ENCODE data around the gene ACTN2.

ACTN2 gene

GRCh38 chr1:236794585-236795034 is 108.3 kb downstream of the ACTN2 start:
- no peak for TF ChIP-seq CTCF (IDR thresholded peaks at IDR 0.05; ENCODE audit: extremely low read depth, missing control alignments)

GRCh38 chr1:236795035-236795756 is 108.9 kb downstream of the ACTN2 start, which contains the start of gene MTR:
MTR (plus strand) TSS chr1:236795292; CDS start chr1:236795704, 412 bp downstream.
- no peak for TF ChIP-seq CTCF (IDR thresholded peaks at IDR 0.05; ENCODE audit: extremely low read depth, missing control alignments)
- peak; percentile 98 for DNase-seq (ENCODE audit: low spot score)

More at GRCh38 chr1:236794585-236795034, 108.3 kb downstream of the ACTN2 start:
- DNase-seq (ENCODE audit: low spot score): no peak

GRCh38 chr1:236795757-236796667 is 109.7 kb downstream of the ACTN2 start:
- peak; percentile 47 for DNase-seq (ENCODE audit: low spot score)
- no peak for TF ChIP-seq CTCF (IDR thresholded peaks at IDR 0.05; ENCODE audit: extremely low read depth, missing control alignments)

- no peak for DNase-seq (ENCODE audit: low spot score)
- TF ChIP-seq CTCF (IDR thresholded peaks at IDR 0.05; ENCODE audit: extremely low read depth, missing control alignments): no peak
Measured at GRCh38 chr1:236799001-236799400, 112.7 kb downstream of the ACTN2 start.

GRCh38 chr1:236800002-236800620 is 113.8 kb downstream of the ACTN2 start:
- DNase-seq (ENCODE audit: low spot score): no peak
- no peak for TF ChIP-seq CTCF (IDR thresholded peaks at IDR 0.05; ENCODE audit: extremely low read depth, missing control alignments)

- no peak for DNase-seq (ENCODE audit: low spot score)
- no peak for TF ChIP-seq CTCF (IDR thresholded peaks at IDR 0.05; ENCODE audit: extremely low read depth, missing control alignments)
Measured at GRCh38 chr1:236800623-236801022, 114.3 kb downstream of the ACTN2 start.

Data from GM20000 (cell line).